GM10248 (cell line): ENCODE results near the gene UNK.

Experiments used
- CTCF ChIA-PET: fragments of 300-600 bp; sonication (Branson Sonifier 250); formaldehyde crosslinking; extraction: SDS; loops from one replicate; lab custom pipeline; 2021; ENCODE audit warnings: antibody characterized with exemption; lab: Yijun Ruan, JAX
- POLR2A ChIA-PET: fragments of 350-650 bp; sonication (Branson Sonifier 250); formaldehyde crosslinking; extraction: SDS; loops from one replicate; lab custom pipeline; 2020; ENCODE audit warnings: antibody characterized with exemption; lab: Yijun Ruan, JAX
- DNase-seq: peaks from one replicate; pipeline ENCODE4 v3.0.0; 2012; ENCODE audit errors: extremely low spot score
- TF ChIP-seq, protein P1 (sequence below): IDR thresholded peaks from 2 replicates; pipeline ENCODE4 v1.5.1; 2012; ENCODE audit warnings: mild to moderate bottlenecking, low read depth; ENCODE audit errors: extremely low read depth, missing control alignments, control extremely low read depth

UNK gene

DNA sequence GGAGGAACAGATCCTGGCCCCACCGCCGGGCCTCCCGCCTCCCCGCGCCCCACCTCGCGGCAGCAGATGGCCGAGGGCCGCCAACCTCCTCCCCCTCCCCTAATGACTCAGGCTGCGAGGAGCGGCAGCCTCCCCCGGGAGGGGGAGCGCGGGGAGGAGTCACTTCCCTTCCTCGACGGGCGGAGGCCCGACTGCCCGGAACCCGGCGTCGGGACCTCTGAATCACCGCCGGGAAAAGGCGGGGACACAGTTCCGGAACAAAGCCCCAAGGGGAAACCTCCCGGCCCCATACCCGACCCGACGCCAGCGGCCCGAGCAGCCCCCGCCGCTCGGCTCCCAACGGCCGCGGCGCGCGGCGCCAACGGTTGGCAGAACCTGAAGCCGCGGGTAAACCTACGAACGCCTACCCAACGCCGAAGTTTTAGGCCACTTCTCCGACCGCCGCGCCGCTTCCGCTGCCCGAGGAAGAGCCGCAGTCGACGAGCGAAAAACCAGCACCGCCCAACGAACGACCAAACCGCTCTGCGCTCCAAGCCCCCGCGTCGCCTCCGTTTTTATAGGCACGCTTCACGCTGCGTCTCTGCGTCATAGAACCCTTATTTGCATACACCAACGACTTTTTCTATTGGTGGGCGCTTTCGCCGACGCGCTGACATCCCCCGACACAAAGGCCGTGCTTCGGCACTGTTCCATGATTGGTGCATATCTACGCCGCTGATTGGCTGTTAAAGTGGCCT, 5.2 kb upstream of the UNK start:
- DNase-seq = peak; percentile 94
- CTCF ChIA-PET = interaction anchor here (0.7 to 8.6 kb wide), 11 partner anchors 10 to 146 kb away, joined by 3 to 71 read pairs (median 3); partner anchors contain the start of genes GALK1 and SMIM5
- TF ChIP-seq, protein P1, sequence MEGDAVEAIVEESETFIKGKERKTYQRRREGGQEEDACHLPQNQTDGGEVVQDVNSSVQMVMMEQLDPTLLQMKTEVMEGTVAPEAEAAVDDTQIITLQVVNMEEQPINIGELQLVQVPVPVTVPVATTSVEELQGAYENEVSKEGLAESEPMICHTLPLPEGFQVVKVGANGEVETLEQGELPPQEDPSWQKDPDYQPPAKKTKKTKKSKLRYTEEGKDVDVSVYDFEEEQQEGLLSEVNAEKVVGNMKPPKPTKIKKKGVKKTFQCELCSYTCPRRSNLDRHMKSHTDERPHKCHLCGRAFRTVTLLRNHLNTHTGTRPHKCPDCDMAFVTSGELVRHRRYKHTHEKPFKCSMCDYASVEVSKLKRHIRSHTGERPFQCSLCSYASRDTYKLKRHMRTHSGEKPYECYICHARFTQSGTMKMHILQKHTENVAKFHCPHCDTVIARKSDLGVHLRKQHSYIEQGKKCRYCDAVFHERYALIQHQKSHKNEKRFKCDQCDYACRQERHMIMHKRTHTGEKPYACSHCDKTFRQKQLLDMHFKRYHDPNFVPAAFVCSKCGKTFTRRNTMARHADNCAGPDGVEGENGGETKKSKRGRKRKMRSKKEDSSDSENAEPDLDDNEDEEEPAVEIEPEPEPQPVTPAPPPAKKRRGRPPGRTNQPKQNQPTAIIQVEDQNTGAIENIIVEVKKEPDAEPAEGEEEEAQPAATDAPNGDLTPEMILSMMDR = no peak
- POLR2A ChIA-PET = interaction anchor here (0.6 to 7.2 kb wide), 38 partner anchors 9 to 906 kb away, joined by 3 to 97 read pairs (median 4); partner anchors contain the start of genes FDXR, GALK1, UNC13D and WBP2

DNA sequence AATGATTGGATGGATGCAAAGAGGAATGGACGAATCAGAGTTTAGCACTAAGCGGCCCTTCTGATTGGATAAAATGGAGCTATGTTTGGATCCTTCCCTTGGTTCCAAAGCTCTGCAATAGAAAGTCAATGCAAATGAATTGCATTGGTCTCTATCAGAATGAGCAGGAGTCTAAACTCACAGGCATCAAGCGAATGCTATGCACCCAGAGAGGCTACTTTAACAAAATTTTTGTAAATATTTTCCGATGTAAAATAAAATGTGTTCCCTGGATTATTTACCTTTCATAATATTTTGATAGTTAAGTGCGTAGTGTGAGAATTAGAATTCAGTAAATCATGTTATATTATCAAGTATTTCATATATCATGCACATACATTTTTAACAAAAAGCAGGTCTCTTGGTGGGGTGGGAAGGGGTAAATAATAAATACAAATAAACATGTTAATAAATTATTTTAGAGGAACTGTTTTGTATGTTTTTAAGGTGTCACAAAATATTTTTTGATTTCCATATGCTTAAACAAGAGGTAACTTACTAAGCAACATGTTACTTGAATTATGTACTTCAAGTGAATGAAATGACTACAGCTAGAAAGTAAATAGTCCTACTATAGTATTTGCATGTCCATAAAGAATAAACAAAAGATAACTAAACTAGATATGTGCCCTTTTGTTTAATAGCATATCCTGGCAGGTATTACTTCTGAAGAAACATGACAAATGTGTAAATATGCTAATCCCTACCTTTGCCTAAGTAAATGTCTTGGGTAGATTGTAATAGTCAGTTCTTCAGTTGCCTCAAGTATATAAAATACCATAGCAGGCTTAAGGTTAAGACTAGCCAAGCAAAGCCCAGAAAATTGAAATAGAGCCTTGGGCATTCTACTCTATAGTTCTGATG, 4.4 kb upstream of the UNK start:
- DNase-seq = no peak
- ChIA-PET CTCF (interaction anchor here (0.7 to 8.6 kb wide), 12 partner anchors 9 to 147 kb away, joined by 3 to 71 read pairs (median 3); partner anchors contain the start of genes GALK1 and SMIM5), POLR2A (interaction anchor here (0.5 to 1.5 kb wide), 41 partner anchors 9 to 907 kb away, joined by 3 to 24 read pairs (median 4); partner anchors contain the start of genes FDXR, GALK1, UNC13D and WBP2)
- TF ChIP-seq, protein P1 = no peak

DNA sequence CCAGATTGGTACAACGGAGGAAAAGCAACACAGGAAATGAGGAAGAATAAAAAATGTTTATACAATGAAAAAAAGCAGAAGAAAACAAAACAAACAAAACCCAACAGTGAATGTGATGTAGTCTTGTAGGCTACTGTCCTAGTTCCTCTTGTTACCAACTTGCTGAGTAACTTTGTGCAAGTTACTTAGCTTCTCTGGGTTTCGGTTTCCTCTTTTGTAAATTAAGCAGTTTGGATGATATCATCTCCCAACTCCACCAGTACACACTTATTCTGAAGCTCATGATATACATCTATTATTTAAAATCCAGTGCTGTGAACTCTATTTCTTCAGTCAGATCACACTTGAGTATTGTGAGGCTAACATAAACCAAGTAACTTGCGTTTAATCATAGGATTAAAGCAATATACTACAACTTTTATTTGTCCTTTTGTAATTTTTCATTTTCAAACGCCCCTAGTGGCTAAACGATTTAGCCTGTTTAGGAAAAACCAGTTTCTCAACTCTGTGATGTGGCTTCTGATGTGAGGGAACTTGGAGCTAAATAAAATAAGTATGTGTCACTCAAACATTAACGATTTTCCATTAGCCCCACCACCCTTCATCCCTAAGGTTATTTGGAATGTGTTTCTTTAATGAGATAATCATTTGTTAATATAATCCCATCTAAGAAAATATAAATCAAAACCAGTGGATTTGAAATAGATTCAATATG, 1.4 kb upstream of the UNK start:
- ChIA-PET POLR2A (interaction anchor here (0.6 to 1.6 kb wide), 4 partner anchors 11 to 177 kb away, joined by 3 to 8 read pairs (median 4); no protein-coding TSS in a partner anchor), CTCF (interaction anchor here (0.8 to 5.8 kb wide), 23 partner anchors 8 to 150 kb away, joined by 3 to 35 read pairs (median 6); partner anchors contain the start of genes GALK1, MRPL38, SMIM5 and WBP2)
- DNase-seq = peak; percentile 60
- TF ChIP-seq, protein P1 = peak; percentile 53

DNA sequence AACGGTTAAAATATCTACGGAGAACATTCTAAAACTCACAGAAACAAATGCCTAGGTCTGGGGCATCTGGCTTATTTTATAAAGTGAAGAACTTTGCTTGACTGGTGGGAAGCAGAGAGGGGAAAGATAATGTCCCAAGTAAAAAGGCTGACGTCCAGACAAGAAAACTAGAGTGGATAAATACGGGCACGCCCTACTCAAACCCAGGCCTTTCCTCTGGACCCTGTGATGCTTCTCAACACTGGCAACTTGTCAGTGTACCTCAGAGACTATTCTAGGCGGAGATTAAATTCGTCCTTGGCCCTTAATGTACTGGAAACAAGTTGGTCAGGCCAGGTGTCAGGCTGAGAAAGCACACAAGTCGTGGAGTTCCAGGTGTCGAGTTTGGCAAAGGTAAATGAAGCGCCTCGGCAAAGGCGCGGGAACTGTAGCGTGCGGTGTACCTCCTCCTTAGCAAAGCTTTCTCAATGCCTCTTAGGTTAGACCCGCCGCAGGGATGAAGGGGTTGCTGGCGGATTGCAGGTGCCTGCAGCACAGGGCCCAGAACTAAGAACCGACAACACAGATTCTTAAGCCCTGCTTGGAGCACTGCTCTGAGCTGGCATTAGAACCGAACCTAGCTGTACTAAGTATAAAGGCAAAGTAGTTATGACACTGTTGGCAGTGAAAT, 668 bp upstream of the UNK start:
- TF ChIP-seq, protein P1 = no peak
- DNase-seq = no peak
- ChIA-PET CTCF (interaction anchor here (0.7 to 5.8 kb wide), 25 partner anchors 8 to 150 kb away, joined by 3 to 35 read pairs (median 5); partner anchors contain the start of genes GALK1, MRPL38, SMIM5 and WBP2), POLR2A (interaction anchor here (0.5 to 1.6 kb wide), 5 partner anchors 7 to 503 kb away, joined by 3 to 13 read pairs (median 6); no protein-coding TSS in a partner anchor)

DNA sequence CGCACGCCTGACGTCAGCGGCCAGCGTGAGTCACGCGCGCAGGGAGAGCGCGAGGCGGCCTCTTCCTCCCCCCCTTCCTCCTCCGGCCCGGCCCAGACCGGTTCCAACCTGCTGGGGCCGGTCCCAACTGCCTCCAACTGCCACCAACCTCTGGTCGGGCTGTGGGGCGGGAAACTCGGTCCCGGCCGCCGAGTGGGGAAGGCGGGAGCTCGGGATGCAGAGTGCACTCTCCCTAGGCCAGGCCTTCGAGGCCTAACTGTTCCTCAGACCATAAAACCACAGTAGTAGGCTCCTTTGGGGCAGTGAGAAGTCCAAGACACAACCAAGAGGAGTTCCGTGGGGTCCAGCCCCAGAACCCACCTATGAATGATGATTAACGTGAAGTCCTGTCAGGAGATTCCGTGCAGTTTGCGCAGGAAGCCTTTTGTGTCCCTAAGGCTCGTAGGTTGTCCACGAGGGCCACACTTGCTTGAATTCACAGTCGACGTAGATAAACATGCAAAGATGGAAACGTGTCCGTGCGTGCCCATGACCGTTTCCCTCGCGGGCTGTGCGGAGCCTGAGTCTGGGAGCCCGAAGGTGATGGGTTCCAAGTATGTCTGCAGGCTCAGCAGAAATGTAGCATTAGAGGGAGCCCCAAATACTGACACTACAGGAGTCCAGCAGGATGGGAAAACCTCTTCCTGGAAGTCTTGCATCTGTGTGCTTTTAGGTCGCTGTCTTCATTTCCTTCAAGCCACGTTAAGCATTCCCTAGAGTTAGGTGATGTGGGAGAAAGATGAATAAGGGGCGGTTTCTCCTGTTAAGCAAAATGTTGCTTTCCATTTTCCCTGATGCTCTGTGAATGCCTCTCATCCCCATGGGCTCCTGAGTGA, 647 bp downstream of the UNK start:
- DNase-seq = peak; percentile 84
- TF ChIP-seq, protein P1 = no peak
- CTCF ChIA-PET = interaction anchor here (1.0 to 5.8 kb wide), 10 partner anchors 14 to 152 kb away, joined by 3 to 35 read pairs (median 6); partner anchors contain the start of genes GALK1 and SMIM5
- POLR2A ChIA-PET = interaction anchor here (0.7 to 1.7 kb wide), 5 partner anchors 9 to 70 kb away, joined by 3 to 12 read pairs (median 4); partner anchors contain the start of gene WBP2
